Activated CD8-positive, alpha-beta T cell treated with anti-CD3 and anti-CD28 coated beads, Interleukin-2, amount 10 ng/mL, durations not matched to agents 7 days and 5 days (primary cell): Measurements from ENCODE around the gene NTM. TPM values are rescaled to one million over a fixed set of nuclear protein-coding genes. Genes with fewer than 3 reads are reported as not detected.

Experiments
- ATAC-seq: fragments of 150-1000 bp; cut with Tn5 transposase; one replicate; pipeline ENCODE4 v1.10.0; 2021; ENCODE audit warnings: moderate library complexity
- CTCF ChIA-PET: fragments of 350-600 bp; sonication (Branson Sonifier 250); formaldehyde crosslinking; loops from one replicate; lab custom pipeline; 2021; ENCODE audit warnings: antibody characterized with exemption; lab: Charles Lee
- POLR2A ChIA-PET: fragments of 350-600 bp; sonication (Branson Sonifier 250); formaldehyde crosslinking; loops from one replicate; lab custom pipeline; 2021; ENCODE audit warnings: antibody characterized with exemption; lab: Charles Lee
- DNase-seq: peaks from one replicate; pipeline ENCODE4 v3.0.0-alpha.2; 2020
- H3K27ac Mint-ChIP-seq: one replicate; pipeline ENCODE4 v1.8.0; 2021; ENCODE audit warnings: mild to moderate bottlenecking, mixed read lengths
- H3K27me3 Mint-ChIP-seq: one replicate; pipeline ENCODE4 v1.8.0; 2021; ENCODE audit warnings: low read depth, mixed read lengths
- H3K36me3 Mint-ChIP-seq: one replicate; pipeline ENCODE4 v1.8.0; 2021; ENCODE audit warnings: low read depth, mixed read lengths
- H3K4me1 Mint-ChIP-seq: one replicate; pipeline ENCODE4 v1.8.0; 2021; ENCODE audit warnings: low read depth, mixed read lengths
- H3K4me3 Mint-ChIP-seq: one replicate; pipeline ENCODE4 v1.8.0; 2021; ENCODE audit warnings: mild to moderate bottlenecking, mixed read lengths
- H3K9me3 Mint-ChIP-seq: one replicate; pipeline ENCODE4 v1.8.0; 2022; ENCODE audit warnings: mixed read lengths; ENCODE audit not compliant: insufficient read depth
- total RNA-seq, 2 experiments: library from RNA; stranded (reverse); gene quantifications; one replicate each; pipeline ENCODE4 v1.2.3, GENCODE V29; 2021

NTM gene
- total RNA-seq, 2 experiments from 2014 or later = not detected

DNA sequence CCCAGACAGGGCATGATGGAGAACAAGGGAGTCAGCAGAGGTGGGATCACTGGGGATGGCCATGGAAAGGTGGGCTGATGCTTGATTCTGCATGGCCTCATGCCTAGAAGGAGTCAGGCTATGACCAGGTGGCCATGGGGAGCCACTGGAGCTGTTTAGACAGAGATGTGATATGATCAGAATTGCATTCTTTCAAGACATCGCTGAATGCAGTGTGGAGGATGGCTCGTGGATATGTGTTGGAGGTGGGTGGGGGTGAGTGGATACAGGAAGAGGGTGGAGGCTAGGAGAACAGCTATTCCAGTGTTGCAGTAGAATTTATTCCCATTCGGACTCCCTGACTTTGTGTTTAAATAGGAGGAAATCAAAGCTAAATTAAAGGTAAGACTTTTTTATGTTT, 841.1 kb downstream of the NTM start:
- Mint-ChIP-seq H3K27me3 (no peaks in the 10 kb centered on the region), H3K27ac (no peak overlapping the region), H3K4me1 (no peaks in the 10 kb centered on the region), H3K36me3 (no peaks in the 10 kb centered on the region), H3K4me3 (no peak overlapping the region), H3K9me3 (no peaks in the 10 kb centered on the region)
- POLR2A ChIA-PET = no interaction called here
- ATAC-seq = no peak
- no peak for DNase-seq
- CTCF ChIA-PET = no interaction called here

DNA sequence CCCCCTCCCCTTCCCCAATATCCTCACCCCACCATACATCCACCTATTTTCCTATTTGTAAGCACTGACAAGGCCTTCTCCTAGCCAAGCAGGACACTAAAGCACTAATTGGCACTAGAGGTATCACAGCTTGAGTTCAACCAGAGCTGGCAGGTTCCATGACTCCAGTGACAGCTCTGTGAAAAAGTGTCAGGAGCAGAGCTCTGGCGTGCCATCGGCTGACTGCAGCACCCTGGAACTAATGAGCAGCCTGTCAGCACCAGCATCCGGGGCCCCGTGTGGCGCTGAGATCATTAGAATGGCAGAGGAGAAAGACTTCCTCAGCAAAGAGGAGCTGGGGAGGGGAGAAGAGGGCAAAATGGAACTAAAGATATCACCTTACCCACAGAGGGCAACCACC, 847.4 kb downstream of the NTM start:
- Mint-ChIP-seq H3K9me3 (no peaks in the 10 kb centered on the region), H3K4me1 (no peaks in the 10 kb centered on the region), H3K36me3 (no peaks in the 10 kb centered on the region), H3K27me3 (no peaks in the 10 kb centered on the region), H3K27ac (no peak overlapping the region), H3K4me3 (no peak overlapping the region)
- ChIA-PET CTCF (no interaction called here), POLR2A (no interaction called here)
- ATAC-seq (no peak), DNase-seq (no peak)

DNA sequence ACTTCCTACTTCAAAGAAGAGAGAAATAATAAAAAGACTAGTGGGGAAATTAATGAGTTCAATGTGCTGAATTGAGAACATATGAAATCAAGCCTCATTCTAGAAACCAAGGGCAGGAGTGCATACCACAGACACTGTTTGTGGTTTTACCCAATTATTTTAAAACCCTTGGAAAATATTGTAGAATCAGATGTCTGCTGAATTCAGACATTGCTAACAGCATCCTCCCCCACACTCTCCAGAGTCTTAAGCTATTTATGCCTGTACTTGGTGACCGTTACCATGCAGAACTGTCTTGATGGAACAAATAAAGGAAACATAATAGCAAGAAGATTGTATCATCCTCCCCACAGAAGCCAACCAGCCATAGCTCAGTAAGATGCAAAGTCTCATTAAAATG, 850.1 kb downstream of the NTM start:
- DNase-seq = no peak
- no peaks in the 10 kb centered on the region for H3K36me3 Mint-ChIP-seq
- H3K27ac Mint-ChIP-seq = no peak overlapping the region
- H3K4me1 Mint-ChIP-seq = no peaks in the 10 kb centered on the region
- H3K9me3 Mint-ChIP-seq = no peaks in the 10 kb centered on the region
- CTCF ChIA-PET = no interaction called here
- H3K4me3 Mint-ChIP-seq = no peak overlapping the region
- POLR2A ChIA-PET = no interaction called here
- H3K27me3 Mint-ChIP-seq = no peaks in the 10 kb centered on the region
- no peak for ATAC-seq

DNA sequence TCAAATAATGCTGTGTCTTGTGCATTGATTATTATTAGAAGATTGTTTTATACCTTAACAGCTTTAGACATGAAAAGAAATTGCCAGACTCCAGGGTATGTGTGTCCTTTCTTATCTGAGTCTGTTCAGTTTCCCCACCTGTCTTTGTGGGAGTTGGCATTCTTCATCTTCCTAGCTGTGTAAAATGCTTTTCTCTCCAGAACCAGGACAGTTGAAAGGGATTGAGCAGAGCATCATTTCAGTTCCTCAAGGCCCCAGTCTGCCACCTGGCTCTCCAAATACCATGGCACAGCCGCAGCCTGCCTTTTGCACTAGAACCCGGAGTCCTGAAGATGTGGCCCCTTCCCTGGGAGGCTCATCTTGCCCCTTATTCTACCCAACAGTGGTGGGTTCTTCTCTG, 851.9 kb downstream of the NTM start:
- POLR2A ChIA-PET = no interaction called here
- Mint-ChIP-seq H3K27me3 (no peaks in the 10 kb centered on the region), H3K27ac (no peak overlapping the region), H3K4me3 (no peak overlapping the region), H3K4me1 (no peaks in the 10 kb centered on the region), H3K36me3 (no peaks in the 10 kb centered on the region), H3K9me3 (no peaks in the 10 kb centered on the region)
- CTCF ChIA-PET = no interaction called here
- DNase-seq (no peak), ATAC-seq (no peak)

DNA sequence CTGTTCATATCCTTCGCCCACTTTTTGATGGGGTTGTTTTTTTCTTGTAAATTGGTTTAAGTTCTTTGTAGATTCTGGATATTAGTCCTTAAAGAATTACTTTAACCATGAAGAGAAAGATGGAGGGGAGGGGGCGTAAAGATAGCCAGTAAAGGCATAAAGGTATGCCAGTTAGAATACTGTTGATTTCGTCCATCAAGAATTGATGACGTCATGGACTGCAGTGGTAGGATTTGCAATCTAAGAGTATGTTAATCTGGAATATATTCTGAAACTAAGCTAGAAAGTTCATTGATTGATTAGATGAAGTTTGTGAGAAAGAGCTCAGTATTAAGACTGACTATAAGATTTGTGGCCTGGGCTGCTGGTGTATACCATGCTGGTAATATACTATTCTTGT, 856.1 kb downstream of the NTM start:
- POLR2A ChIA-PET = no interaction called here
- DNase-seq = no peak

DNA sequence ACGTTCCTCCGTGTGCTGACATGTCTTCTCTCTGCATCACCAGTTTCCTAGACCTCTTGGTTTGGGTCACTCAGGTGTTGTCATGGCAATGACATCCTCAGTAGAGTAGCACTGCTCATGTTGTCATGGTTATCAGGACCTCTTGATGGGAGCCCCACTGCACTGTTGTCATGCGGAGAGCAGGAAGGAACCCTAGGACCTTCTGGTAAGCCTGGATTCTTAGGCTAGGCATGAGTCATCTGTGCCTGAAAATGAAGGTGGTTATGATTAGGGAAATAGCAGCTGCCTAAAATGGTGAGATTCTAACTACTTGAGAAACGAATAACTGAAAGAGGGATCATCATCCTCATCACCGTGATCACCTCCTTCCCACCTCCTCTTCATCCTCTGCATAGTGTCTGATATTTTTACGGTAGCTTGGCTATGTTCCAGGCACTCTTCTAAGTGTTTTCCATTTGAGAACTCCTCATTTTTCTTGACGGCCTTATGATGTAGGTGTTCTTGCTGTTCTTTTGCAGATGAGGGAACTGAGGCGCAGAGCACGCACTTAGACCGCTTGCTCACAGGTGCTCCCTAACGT, 858.4 kb downstream of the NTM start:
- Mint-ChIP-seq H3K4me1 (no peaks in the 10 kb centered on the region), H3K27ac (no peak overlapping the region), H3K36me3 (no peaks in the 10 kb centered on the region), H3K4me3 (no peak overlapping the region), H3K27me3 (no peaks in the 10 kb centered on the region), H3K9me3 (no peaks in the 10 kb centered on the region)
- no peak for ATAC-seq
- no peak for DNase-seq
- ChIA-PET CTCF (no interaction called here), POLR2A (no interaction called here)

More for the DNA sequence above, 856.1 kb downstream of the NTM start:
- H3K9me3 Mint-ChIP-seq = no peaks in the 10 kb centered on the region
- H3K27ac Mint-ChIP-seq = no peak overlapping the region
- H3K36me3 Mint-ChIP-seq = no peaks in the 10 kb centered on the region
- ATAC-seq = no peak
- CTCF ChIA-PET = interaction anchor here (0.5 kb wide), 1 partner anchor 593 kb away, joined by 3 read pairs; no protein-coding TSS in a partner anchor
- H3K4me1 Mint-ChIP-seq = no peaks in the 10 kb centered on the region
- no peaks in the 10 kb centered on the region for H3K27me3 Mint-ChIP-seq
- no peak overlapping the region for H3K4me3 Mint-ChIP-seq

DNA sequence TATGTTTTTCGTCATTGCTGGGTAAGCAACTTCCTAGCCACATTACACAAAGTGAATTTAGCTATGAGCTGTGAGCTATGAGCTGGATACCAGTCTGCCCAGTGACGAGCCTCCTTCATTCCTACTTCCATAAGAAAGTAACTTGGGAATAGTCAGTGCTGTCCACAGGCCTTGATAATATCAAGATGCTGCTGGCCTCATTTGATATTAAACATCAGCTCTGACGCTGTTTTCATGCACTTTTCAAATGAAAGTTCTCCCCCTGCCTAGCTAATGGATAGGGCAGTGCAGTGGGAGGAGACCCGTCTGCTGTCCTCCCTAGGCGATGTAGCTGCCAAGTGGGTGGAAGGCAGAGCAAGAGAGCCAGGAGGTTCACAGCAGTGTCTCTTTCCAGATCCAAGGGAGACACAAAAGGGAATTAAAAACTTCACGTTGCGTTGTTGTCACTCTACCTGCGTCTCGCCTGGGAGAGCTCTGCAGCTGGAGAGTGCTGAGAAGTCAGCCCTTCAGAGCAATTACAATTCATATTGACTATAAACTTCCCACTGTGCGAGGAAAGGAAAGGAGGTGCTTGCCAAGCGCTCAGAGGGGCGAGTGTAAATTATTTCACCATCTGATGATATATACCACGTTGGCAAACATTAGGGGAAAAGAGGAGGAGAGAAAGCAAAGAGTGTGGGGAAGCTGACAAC, 861.4 kb downstream of the NTM start:
- H3K36me3 Mint-ChIP-seq = no peaks in the 10 kb centered on the region
- no peak for DNase-seq
- POLR2A ChIA-PET = no interaction called here
- no peak for ATAC-seq
- no peak overlapping the region for H3K4me3 Mint-ChIP-seq
- peaks cover 4% of the 10 kb centered on the region for H3K9me3 Mint-ChIP-seq
- no peak overlapping the region for H3K27ac Mint-ChIP-seq
- no peaks in the 10 kb centered on the region for H3K4me1 Mint-ChIP-seq
- H3K27me3 Mint-ChIP-seq = no peaks in the 10 kb centered on the region
- CTCF ChIA-PET = no interaction called here

DNA sequence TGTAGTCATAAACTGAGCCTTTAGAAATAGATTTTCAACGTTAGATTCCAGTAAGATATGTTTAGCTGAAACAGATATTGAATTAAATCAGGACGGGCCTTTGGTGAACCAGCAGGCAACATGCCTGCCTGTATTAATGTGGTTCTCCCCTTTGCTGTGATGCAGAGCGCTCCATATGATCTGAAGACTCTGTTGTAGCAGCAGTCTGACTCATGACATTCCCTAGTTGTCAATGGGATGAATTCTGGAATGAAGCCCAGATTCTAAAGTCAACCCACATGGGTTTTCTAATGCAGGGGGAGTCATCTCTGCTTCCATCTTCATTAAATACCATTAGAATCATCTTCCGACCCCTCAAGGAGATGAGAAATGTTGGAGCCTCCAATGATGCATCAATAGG, 864.5 kb downstream of the NTM start:
- H3K27ac Mint-ChIP-seq = no peak overlapping the region
- ATAC-seq (no peak), DNase-seq (no peak)
- ChIA-PET POLR2A (no interaction called here), CTCF (no interaction called here)
- no peak overlapping the region for H3K4me3 Mint-ChIP-seq
- no peaks in the 10 kb centered on the region for H3K4me1 Mint-ChIP-seq
- no peaks in the 10 kb centered on the region for H3K27me3 Mint-ChIP-seq
- peaks cover 4% of the 10 kb centered on the region for H3K9me3 Mint-ChIP-seq
- no peaks in the 10 kb centered on the region for H3K36me3 Mint-ChIP-seq

DNA sequence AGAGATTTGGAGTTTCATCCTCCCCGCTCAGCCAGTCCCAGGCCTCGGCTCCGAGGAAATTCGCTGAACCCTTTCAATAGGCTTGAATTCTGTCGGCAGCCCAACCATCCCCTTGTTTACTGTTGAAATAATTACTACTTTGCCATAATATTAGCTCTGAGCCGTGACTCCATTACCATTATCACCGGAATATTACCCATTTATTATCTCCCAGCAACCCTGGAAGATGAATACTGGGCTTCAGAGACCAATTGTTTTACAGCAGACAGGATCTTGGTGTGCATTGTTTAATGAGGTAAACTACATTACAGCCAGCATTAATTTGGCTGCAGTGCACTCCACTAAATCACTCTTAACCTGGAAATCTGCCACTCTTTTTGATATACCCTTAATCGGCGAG, 867.4 kb downstream of the NTM start:
- POLR2A ChIA-PET = no interaction called here
- DNase-seq (no peak), ATAC-seq (no peak)
- no peaks in the 10 kb centered on the region for H3K27me3 Mint-ChIP-seq
- no peaks in the 10 kb centered on the region for H3K4me1 Mint-ChIP-seq
- H3K4me3 Mint-ChIP-seq = no peak overlapping the region
- H3K9me3 Mint-ChIP-seq = peaks cover 4% of the 10 kb centered on the region
- H3K27ac Mint-ChIP-seq = no peak overlapping the region
- H3K36me3 Mint-ChIP-seq = no peaks in the 10 kb centered on the region
- CTCF ChIA-PET = no interaction called here

DNA sequence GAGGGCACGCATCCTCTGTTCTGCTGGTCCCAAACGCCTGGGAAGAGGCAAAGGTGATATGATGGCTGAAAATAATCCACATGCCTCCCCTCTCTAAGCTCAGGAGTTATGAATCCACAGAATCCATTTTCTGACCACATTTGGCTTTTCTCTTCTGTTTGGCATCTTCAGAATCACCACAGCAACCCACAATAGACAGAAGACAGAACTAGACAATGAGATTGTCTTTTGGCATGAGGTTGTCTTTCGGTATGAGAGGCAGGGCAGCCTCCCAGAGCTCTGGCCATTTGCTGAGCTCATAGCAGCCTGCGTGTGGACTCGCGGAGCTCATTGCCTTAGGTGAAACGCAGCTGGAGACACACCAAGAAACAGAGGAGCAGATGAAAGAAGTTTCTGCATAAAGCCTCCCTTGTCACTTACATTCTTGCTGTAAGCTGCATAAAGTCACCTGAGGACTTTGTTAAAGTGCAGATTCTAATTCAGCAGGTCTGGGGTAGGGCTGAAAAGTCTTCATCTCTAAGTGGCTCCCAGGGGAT, 868.0 kb downstream of the NTM start:
- DNase-seq (no peak), ATAC-seq (no peak)
- no peaks in the 10 kb centered on the region for H3K4me1 Mint-ChIP-seq
- no peak overlapping the region for H3K27ac Mint-ChIP-seq
- peaks cover 4% of the 10 kb centered on the region for H3K9me3 Mint-ChIP-seq
- ChIA-PET POLR2A (no interaction called here), CTCF (no interaction called here)
- no peaks in the 10 kb centered on the region for H3K27me3 Mint-ChIP-seq
- H3K36me3 Mint-ChIP-seq = no peaks in the 10 kb centered on the region
- no peak overlapping the region for H3K4me3 Mint-ChIP-seq

DNA sequence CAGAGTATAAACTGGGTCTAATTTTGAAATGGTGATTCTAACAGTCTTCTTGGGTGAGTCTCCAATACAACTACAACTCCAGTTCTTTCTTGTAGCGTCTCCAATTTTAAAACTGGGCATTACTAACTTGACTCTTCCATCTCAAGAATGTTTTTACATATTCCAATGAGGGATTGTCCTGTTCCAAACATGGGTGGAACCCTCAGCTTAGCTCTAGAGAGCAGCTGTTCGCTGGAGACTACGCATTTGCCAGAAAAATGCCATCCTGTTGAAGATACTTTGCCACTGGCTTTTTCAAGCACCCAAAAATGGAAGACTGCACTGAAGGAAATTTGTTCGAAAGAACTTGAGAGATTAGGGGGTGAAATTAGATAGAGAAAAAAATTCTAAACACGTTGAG, 870.0 kb downstream of the NTM start:
- H3K4me3 Mint-ChIP-seq = no peak overlapping the region
- DNase-seq = no peak
- no peaks in the 10 kb centered on the region for H3K27me3 Mint-ChIP-seq
- H3K4me1 Mint-ChIP-seq = no peaks in the 10 kb centered on the region
- H3K9me3 Mint-ChIP-seq = peaks cover 4% of the 10 kb centered on the region
- POLR2A ChIA-PET = no interaction called here
- H3K27ac Mint-ChIP-seq = no peak overlapping the region
- no peak for ATAC-seq
- CTCF ChIA-PET = no interaction called here
- H3K36me3 Mint-ChIP-seq = no peaks in the 10 kb centered on the region

DNA sequence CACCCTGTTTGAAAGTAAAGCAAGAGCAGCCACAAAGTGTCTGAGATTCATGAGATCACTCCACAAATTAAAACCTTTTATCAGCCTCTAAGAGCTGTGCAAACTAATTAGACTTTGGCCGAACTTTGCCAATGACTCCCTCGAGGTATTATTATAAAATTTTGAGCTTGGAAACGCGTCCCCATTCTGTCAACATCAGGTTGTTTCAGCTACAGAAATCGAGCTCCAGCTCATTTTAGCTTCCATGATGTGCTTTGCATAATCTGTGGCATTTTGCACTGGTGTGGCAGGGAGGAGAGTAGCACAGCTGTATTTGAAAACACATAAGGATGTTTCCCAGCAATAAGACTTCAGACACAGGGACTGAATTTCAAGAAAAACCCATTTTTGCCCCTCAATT, 872.2 kb downstream of the NTM start:
- DNase-seq (no peak), ATAC-seq (no peak)
- Mint-ChIP-seq H3K36me3 (no peaks in the 10 kb centered on the region), H3K9me3 (no peaks in the 10 kb centered on the region), H3K27ac (no peak overlapping the region), H3K4me3 (no peak overlapping the region), H3K4me1 (no peaks in the 10 kb centered on the region), H3K27me3 (no peaks in the 10 kb centered on the region)
- POLR2A ChIA-PET = no interaction called here
- CTCF ChIA-PET = no interaction called here
